Measurements from ENCODE around the gene ZNF302. TPM values are rescaled to one million over a fixed set of nuclear protein-coding genes. Genes with fewer than 3 reads are reported as not detected.

ZNF302 gene
- total RNA-seq (2014; rRNA removed; shearing (Covaris generic)) = 14.1 and 14.7 TPM in 2 replicates

GRCh38 chr19:34677386-34678084, at the start of gene ZNF302:
TSS of gene ZNF302 (plus strand) at chr19:34677678. CDS start at chr19:34678805, 1,127 bp downstream.

GRCh38 chr19:34676697-34677385, 637 bp upstream of the ZNF302 start, which contains the start of gene SCGB2B2:
TSS of gene SCGB2B2 (minus strand) at chr19:34677159. CDS start at chr19:34594563, 82,596 bp downstream.

DNA sequence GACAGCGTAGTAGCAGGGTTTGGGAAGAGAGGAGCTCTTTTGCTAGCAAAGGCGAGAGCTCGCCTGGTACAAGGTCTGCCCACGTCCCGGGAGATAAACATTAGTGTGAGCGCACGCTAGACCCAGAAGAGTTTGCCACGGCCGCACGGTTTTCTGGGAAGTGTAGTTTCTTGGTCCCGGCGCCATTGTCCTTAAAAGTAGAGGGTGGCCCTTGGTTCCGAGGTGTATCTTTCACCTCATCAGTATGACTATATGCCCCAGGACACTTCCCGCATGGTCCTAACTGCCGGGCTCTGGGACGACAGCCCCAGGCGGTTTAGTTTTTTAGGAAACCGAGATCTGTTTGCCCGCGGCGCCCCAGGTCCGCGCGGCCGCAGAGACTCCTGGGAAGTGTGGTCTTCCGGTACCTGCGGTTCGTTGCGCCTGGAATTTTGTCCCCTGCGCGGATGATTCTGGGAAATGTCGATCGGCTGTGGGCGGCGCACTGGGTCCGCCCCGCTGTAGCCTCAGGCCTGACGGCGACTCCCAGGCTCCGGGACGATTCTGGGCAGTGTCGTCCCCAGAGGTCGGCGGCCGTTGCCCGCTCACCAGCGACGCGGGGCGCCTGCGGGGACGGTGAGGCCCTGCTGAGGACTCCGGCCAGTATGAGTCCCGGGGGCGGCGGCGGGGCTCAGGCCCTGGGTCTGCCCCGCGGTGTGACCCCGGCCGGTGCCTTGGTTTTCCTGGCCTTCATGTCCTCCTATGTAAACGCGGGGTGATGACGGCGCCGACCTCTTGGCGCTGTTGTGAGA, 56.5 kb downstream of the ZNF302 start, which contains the start of gene ZNF181:
Gene ZNF181, plus strand, starts transcription at position 498 of the 791 bp plus-strand sequence. CDS start 795 bp downstream, outside the sequence.

Small RNA genes within 50 kb of the gene (small RNA-seq; reads per million reads assigned to genes)
- not detected for gene RF00611

Other genes starting within 250 kb of the ZNF302 start
- 287 and 325 TPM in 2 replicates for gene UBA2, start 249.3 kb upstream of the ZNF302 start, total RNA-seq (2014; rRNA removed; shearing (Covaris generic))
- 11.4 and 12.1 TPM in 2 replicates for gene WTIP, start 195.9 kb upstream of the ZNF302 start, total RNA-seq (2014; rRNA removed; shearing (Covaris generic))
- gene SCGB2B2, start 519 bp upstream of the ZNF302 start, total RNA-seq (2014; rRNA removed; shearing (Covaris generic)) = 0.05 TPM in 1 of 2 replicates, not detected in the other
- gene ZNF181, start 56.6 kb downstream of the ZNF302 start, total RNA-seq (2014; rRNA removed; shearing (Covaris generic)) = 11.8 and 16.1 TPM in 2 replicates
- 6.7 and 7.5 TPM in 2 replicates for gene ZNF599, start 95.5 kb downstream of the ZNF302 start, total RNA-seq (2014; rRNA removed; shearing (Covaris generic))
- gene ZNF30, start 249.2 kb downstream of the ZNF302 start, total RNA-seq (2014; rRNA removed; shearing (Covaris generic)) = 2.5 and 2.7 TPM in 2 replicates

All from A375 (cell line).